Endothelial cell of umbilical vein (primary cell): ENCODE measurements around the gene ABHD13.

Experiments
- CTCF ChIP-seq, 2 donors: IDR thresholded peaks; 1 replicate in 1 of 2; 2 replicates in 1 of 2; pipeline ENCODE4 v1.5.1; 2011; ENCODE audit warnings: low read length in 2 of 2, mild to moderate bottlenecking in 2 of 2, moderate library complexity in 2 of 2, control low read depth in 1 of 2, inconsistent platforms in 1 of 2, low read depth in 1 of 2; ENCODE audit not compliant: insufficient read depth in 1 of 2; ENCODE audit errors: extremely low read depth in 1 of 2
- EZH2 ChIP-seq: IDR thresholded peaks from 2 replicates; pipeline ENCODE4 v1.6.1; 2012; ENCODE audit warnings: borderline replicate concordance, low read depth, mild to moderate bottlenecking, moderate library complexity, low read length, inconsistent platforms; ENCODE audit not compliant: severe bottlenecking
- MYC ChIP-seq: IDR thresholded peaks from one replicate; pipeline ENCODE4 v1.6.1; 2011; ENCODE audit warnings: mild to moderate bottlenecking, low read depth, low read length
- POLR2A ChIP-seq: IDR thresholded peaks from 2 replicates; pipeline ENCODE4 v1.6.1; 2012; ENCODE audit warnings: low read depth, mild to moderate bottlenecking, control low read depth, low read length
- POLR2AphosphoS5 ChIP-seq: IDR thresholded peaks from 2 replicates; pipeline ENCODE4 v1.6.1; 2012; ENCODE audit warnings: low read depth, mild to moderate bottlenecking, control low read depth, low read length, moderate library complexity; ENCODE audit not compliant: insufficient read depth

DNA sequence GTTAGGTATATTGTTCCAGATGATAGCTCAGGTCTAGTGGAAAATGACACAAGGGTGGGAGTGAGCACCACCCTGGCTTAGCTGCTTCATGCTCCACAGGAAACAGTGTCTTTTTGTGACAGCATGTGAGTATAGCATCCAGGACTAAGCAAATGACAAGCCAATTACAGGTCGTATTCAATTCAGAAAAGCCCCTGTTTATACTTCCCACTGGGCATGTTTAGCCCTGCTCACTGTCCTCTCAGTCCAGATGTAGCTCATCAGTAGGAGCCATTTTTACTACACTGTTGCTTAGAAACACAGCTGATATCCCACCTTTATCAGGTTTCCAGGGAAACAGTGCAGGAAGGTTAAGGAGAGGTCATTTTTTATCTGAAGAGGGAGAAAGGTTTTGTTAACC is 8.0 kb downstream of the ABHD13 start:
- TF ChIP-seq POLR2AphosphoS5 (no peak), CTCF (IDR thresholded peaks at IDR 0.05; ENCODE audit: extremely low read depth in 1 of 2, insufficient read depth in 1 of 2, low read depth in 1 of 2, low read length in 2 of 2) (no peak), POLR2A (no peak), EZH2 (no peak), MYC (no peak)
